ENCODE data around the gene C10orf120.

Gene C10orf120

DNA sequence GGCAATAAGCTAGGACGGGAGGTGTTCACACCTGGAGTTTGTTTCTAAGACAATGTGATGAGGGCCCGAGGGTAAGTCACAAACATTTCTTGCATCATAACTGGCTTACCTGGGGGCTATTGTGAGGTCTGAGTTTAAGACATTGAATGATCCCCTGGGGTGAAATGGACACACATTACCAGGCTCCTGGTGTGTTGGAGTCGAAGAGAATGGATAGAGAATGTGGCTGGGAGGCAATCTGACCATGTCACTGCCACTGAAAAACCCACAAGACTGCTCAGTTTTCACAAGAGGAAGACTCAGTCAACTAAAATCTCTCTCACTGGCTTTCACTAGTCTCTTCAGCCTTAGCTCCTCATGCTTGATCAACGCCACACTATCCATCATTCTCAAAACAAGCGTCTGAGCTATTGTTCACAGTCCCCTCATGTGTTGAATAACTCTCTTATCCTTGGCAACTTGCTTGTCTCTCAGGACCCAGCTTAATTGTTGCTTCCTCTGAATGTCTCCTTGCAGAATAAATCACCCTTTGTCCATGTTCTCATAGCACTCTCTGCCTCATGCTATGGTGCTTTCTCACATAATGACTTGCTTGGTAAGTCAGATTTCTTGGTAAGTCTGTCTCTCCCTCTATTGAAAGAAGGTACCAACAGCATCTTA, at the start of gene C10orf120:
TSS of gene C10orf120 (minus strand) at position 51 of the 660 bp plus-strand sequence. CDS start 56 bp downstream, outside the sequence.
- Histone ChIP-seq H3K36me3 (ENCODE audit: control insufficient read depth, insufficient read depth, low read length) (no peaks in the 10 kb centered on the region), H3K4me3 (replicated peaks; ENCODE audit: low read depth, low read length) (no peak within 1 kb of the TSS), H3K27me3 (replicated peaks; ENCODE audit: control insufficient read depth, insufficient read depth, low read length) (no peaks in the 10 kb centered on the region; the same call in 1 of the 2 replicates)
- DNase-seq (ENCODE audit: extremely low read depth, insufficient read length) = no peak
- no peak for TF ChIP-seq CTCF (IDR thresholded peaks at IDR 0.05; ENCODE audit: insufficient read depth, low read length, poor library complexity, severe bottlenecking)

DNA sequence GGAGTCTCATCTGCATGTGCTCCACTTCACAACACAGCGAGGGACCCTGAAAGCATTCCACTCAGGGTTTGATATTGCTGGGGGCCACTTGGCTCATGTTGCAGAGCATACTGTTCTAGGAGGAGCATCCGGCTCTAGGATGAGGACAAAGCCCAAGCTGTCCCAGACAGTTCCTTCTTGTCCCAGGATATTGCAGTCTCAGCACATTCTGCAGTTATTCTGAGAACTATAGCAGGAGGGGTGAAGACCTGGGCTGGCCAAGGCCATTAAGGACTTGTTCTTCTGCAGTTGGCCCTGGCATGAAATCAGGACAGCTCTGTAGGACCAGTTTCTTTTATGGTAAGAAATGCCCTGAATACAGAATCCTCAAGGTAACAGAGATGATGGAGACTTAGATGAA, 48.9 kb upstream of the C10orf120 start:
- H3K4me3 ChIP-seq (replicated peaks; ENCODE audit: low read depth, low read length) = no peak overlapping the region
- TF ChIP-seq CTCF (IDR thresholded peaks at IDR 0.05; ENCODE audit: insufficient read depth, low read length, poor library complexity, severe bottlenecking) = no peak
- no peaks in the 10 kb centered on the region for H3K36me3 ChIP-seq (ENCODE audit: control insufficient read depth, insufficient read depth, low read length)
- no peak for DNase-seq (ENCODE audit: extremely low read depth, insufficient read length)
- no peaks in the 10 kb centered on the region for H3K27me3 ChIP-seq (replicated peaks; ENCODE audit: control insufficient read depth, insufficient read depth, low read length)

- Histone ChIP-seq H3K27me3 (replicated peaks; ENCODE audit: control insufficient read depth, insufficient read depth, low read length) (no peaks in the 10 kb centered on the region), H3K4me3 (replicated peaks; ENCODE audit: low read depth, low read length) (no peak overlapping the region), H3K36me3 (ENCODE audit: control insufficient read depth, insufficient read depth, low read length) (no peaks in the 10 kb centered on the region)
- no peak for TF ChIP-seq CTCF (IDR thresholded peaks at IDR 0.05; ENCODE audit: insufficient read depth, low read length, poor library complexity, severe bottlenecking)
- no peak for DNase-seq (ENCODE audit: extremely low read depth, insufficient read length)
Observed at GRCh38 chr10:122746408-122746807, 46.8 kb upstream of the C10orf120 start.

DNA sequence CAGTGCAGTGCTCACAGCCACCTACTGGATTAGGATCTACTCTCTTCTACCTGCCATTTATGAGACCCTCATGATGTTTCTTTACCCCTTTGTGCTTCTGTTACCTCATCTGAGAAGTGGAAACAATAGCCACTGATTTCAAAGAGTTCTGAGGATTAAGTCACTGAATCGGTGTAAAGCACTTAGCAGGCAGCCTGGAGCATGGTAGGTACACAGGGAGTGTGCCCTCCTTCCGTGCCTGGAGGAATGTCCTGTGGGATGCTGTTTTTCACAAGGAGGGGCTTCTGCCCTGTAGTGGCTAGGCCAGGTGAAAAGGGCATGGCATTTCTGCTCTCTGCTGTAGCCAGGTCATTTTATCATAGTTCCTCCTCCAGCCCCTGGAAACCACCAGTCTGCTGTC, 44.6 kb upstream of the C10orf120 start:
- no peak for DNase-seq (ENCODE audit: extremely low read depth, insufficient read length)
- Histone ChIP-seq H3K36me3 (ENCODE audit: control insufficient read depth, insufficient read depth, low read length) (no peaks in the 10 kb centered on the region), H3K4me3 (replicated peaks; ENCODE audit: low read depth, low read length) (no peak overlapping the region), H3K27me3 (replicated peaks; ENCODE audit: control insufficient read depth, insufficient read depth, low read length) (no peaks in the 10 kb centered on the region)
- TF ChIP-seq CTCF (IDR thresholded peaks at IDR 0.05; ENCODE audit: insufficient read depth, low read length, poor library complexity, severe bottlenecking) = no peak

DNA sequence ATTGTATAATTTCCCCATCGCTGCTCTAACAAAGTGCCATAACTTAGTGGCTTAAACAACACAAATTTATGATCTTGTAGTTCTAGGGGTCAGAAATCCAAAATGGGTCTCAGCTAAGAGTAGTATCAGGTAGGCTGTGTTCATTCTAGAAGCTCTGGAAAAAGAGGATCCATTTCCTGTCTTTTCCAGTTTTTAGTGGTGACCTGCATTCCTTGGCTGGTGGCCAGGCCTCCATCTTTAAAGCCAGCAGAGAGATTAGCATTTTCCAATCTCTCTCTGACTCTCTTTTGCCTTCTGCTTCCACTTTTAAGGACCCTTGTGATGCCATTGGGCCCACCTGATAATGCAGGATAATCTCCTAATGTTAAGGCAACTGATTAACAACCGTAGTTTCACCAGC, 41.0 kb upstream of the C10orf120 start:
- Histone ChIP-seq H3K4me3 (replicated peaks; ENCODE audit: low read depth, low read length) (no peak overlapping the region), H3K27me3 (replicated peaks; ENCODE audit: control insufficient read depth, insufficient read depth, low read length) (no peaks in the 10 kb centered on the region), H3K36me3 (ENCODE audit: control insufficient read depth, insufficient read depth, low read length) (no peaks in the 10 kb centered on the region)
- DNase-seq (ENCODE audit: extremely low read depth, insufficient read length) = no peak
- no peak for TF ChIP-seq CTCF (IDR thresholded peaks at IDR 0.05; ENCODE audit: insufficient read depth, low read length, poor library complexity, severe bottlenecking)

DNA sequence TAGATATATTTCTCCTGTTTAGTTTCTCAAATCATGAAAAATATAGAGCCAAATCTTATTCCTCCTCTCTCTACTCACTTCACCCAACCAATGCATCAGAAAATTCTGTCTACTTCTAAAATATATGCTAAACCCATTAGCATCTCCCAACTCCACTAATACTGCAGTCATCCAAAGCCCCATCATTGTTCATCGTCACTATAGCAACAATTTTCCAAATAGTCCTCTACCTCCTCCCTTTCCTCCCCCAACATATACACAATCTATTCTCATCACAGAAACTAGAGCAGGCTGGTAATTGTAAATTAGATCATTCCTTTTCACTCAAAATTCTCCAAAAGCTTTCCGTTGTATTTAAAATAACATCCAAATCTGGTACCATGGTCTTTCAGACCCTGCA, 38.4 kb upstream of the C10orf120 start:
- H3K27me3 ChIP-seq (replicated peaks; ENCODE audit: control insufficient read depth, insufficient read depth, low read length) = no peaks in the 10 kb centered on the region; the same call in 1 of the 2 replicates
- DNase-seq (ENCODE audit: extremely low read depth, insufficient read length) = no peak
- TF ChIP-seq CTCF (IDR thresholded peaks at IDR 0.05; ENCODE audit: insufficient read depth, low read length, poor library complexity, severe bottlenecking) = no peak
- no peak overlapping the region for H3K4me3 ChIP-seq (replicated peaks; ENCODE audit: low read depth, low read length)
- H3K36me3 ChIP-seq (ENCODE audit: control insufficient read depth, insufficient read depth, low read length) = no peaks in the 10 kb centered on the region

All from GM06990 (cell line).